ENCODE results near the gene SPIN4. TPM values are rescaled to one million over a fixed set of nuclear protein-coding genes. Genes with fewer than 3 reads are reported as not detected.
A peak's percentile ranks its signal among the peaks of the same experiment; 100 is the strongest.
"Not testable (repeated sequence)": the region's sequence is repeated elsewhere in the genome, so short reads cannot be mapped to it uniquely, and the experiment has no call there.

Gene SPIN4
- total RNA-seq, 1 experiment from 2014 or later = 20.1 TPM

GRCh38 chrX:63387411-63387810 lies 36.3 kb upstream of the SPIN4 start:
- H3K27ac ChIP-seq = no peak overlapping the region
- no TSS peak for BruUV-seq (replicated peaks)
- CTCF ChIA-PET = no interaction called here

GRCh38 chrX:63384263-63384662 lies 33.1 kb upstream of the SPIN4 start:
- H3K4me1 ChIP-seq (replicated peaks; ENCODE audit: insufficient read depth); H3K9me2 ChIP-seq (ENCODE audit: insufficient read depth); H3K4me2 ChIP-seq; H3K79me2 ChIP-seq (ENCODE audit: low read depth); BruUV-seq (replicated peaks); H2AFZ ChIP-seq; DNase-seq; H4K20me1 ChIP-seq (ENCODE audit: insufficient read depth); H3K9me3 ChIP-seq (ENCODE audit: insufficient read depth, low read depth); intact Hi-C loops (cut with micrococcal nuclease; ENCODE audit: unreplicated experiment); H3K4me3 ChIP-seq; CTCF ChIA-PET; POLR2A ChIA-PET (ENCODE audit: unreplicated experiment); H3F3A ChIP-seq (ENCODE audit: insufficient read depth, low read depth); H3K27me3 ChIP-seq (ENCODE audit: insufficient read depth, low read depth); H3K27ac ChIP-seq; H3K36me3 ChIP-seq (ENCODE audit: low read depth): not testable (repeated sequence)

More at GRCh38 chrX:63387411-63387810, 36.3 kb upstream of the SPIN4 start:
- Histone ChIP-seq H2AFZ (no peak overlapping the region), H4K20me1 (ENCODE audit: insufficient read depth) (no peaks in the 10 kb centered on the region), H3K4me1 (replicated peaks; ENCODE audit: insufficient read depth) (no peaks in the 10 kb centered on the region), H3K9me3 (ENCODE audit: insufficient read depth, low read depth) (no peaks in the 10 kb centered on the region), H3K27me3 (ENCODE audit: insufficient read depth, low read depth) (no peaks in the 10 kb centered on the region), H3K79me2 (ENCODE audit: low read depth) (no peaks in the 10 kb centered on the region), H3F3A (ENCODE audit: insufficient read depth, low read depth) (no peaks in the 10 kb centered on the region), H3K9me2 (ENCODE audit: insufficient read depth) (no peaks in the 10 kb centered on the region), H3K4me2 (no peak overlapping the region), H3K4me3 (no peak overlapping the region), H3K36me3 (ENCODE audit: low read depth) (no peaks in the 10 kb centered on the region)
- POLR2A ChIA-PET (ENCODE audit: unreplicated experiment) = no interaction called here
- TF ChIP-seq CTCF (conservative IDR thresholded peaks at IDR 0.05) (no peak), EZH2 (IDR thresholded peaks at IDR 0.05; ENCODE audit: low read depth) (no peak)
- intact Hi-C loops (cut with micrococcal nuclease; ENCODE audit: unreplicated experiment) = no loop called here
- no peak for DNase-seq

GRCh38 chrX:63373012-63373411 lies 21.9 kb upstream of the SPIN4 start:
- H3K27ac ChIP-seq; H2AFZ ChIP-seq; intact Hi-C loops (cut with micrococcal nuclease; ENCODE audit: unreplicated experiment); H3K27me3 ChIP-seq (ENCODE audit: insufficient read depth, low read depth); H3K4me3 ChIP-seq; BruUV-seq (replicated peaks); H3K79me2 ChIP-seq (ENCODE audit: low read depth); H4K20me1 ChIP-seq (ENCODE audit: insufficient read depth); CTCF ChIA-PET; H3K36me3 ChIP-seq (ENCODE audit: low read depth); H3K9me3 ChIP-seq (ENCODE audit: insufficient read depth, low read depth); DNase-seq; H3K4me2 ChIP-seq; H3K9me2 ChIP-seq (ENCODE audit: insufficient read depth); H3K4me1 ChIP-seq (replicated peaks; ENCODE audit: insufficient read depth); POLR2A ChIA-PET (ENCODE audit: unreplicated experiment); H3F3A ChIP-seq (ENCODE audit: insufficient read depth, low read depth): not testable (repeated sequence)

DNA sequence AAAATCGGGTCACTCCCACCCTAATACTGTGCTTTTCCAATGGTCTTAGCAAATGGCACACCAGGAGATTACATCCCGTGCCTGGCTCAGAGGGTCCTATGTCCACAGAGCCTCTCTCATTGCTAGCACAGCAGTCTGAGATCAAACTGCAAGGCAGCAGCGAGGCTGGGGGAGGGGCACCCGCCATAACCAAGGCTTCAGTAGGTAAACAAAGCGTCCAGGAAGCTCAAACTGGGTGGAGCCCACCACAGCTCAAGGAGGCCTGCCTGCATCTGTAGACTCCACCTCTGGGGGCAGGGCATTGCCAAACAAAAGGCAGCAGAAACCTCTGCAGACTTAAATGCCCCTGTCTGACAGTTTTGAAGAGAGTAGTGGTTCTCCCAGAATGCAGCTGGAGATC lies 16.6 kb upstream of the SPIN4 start:
- H3K36me3 ChIP-seq (ENCODE audit: low read depth); H3K4me3 ChIP-seq; H3K9me3 ChIP-seq (ENCODE audit: insufficient read depth, low read depth); BruUV-seq (replicated peaks); H3K27me3 ChIP-seq (ENCODE audit: insufficient read depth, low read depth); H3K9me2 ChIP-seq (ENCODE audit: insufficient read depth); H2AFZ ChIP-seq; H3K4me1 ChIP-seq (replicated peaks; ENCODE audit: insufficient read depth); H3F3A ChIP-seq (ENCODE audit: insufficient read depth, low read depth); H3K4me2 ChIP-seq; H3K79me2 ChIP-seq (ENCODE audit: low read depth); H3K27ac ChIP-seq; H4K20me1 ChIP-seq (ENCODE audit: insufficient read depth); CTCF ChIA-PET: not testable (repeated sequence)
- DNase-seq = peak in 1 of 2 experiments; percentile 47
- POLR2A ChIA-PET (ENCODE audit: unreplicated experiment) = interaction anchor here (0.6 kb wide), 1 partner anchor 57 kb away, joined by 4 read pairs; no protein-coding TSS in a partner anchor
- intact Hi-C loops (cut with micrococcal nuclease; ENCODE audit: unreplicated experiment) = loop anchor here (5.0 kb wide), 1 partner anchor 65 kb away; no protein-coding TSS in a partner anchor

GRCh38 chrX:63363788-63364187 lies 12.7 kb upstream of the SPIN4 start:
- Histone ChIP-seq H2AFZ (no peak overlapping the region), H3K4me1 (replicated peaks; ENCODE audit: insufficient read depth) (no peaks in the 10 kb centered on the region), H4K20me1 (ENCODE audit: insufficient read depth) (no peaks in the 10 kb centered on the region), H3K4me3 (no peak overlapping the region), H3K27me3 (ENCODE audit: insufficient read depth, low read depth) (no peaks in the 10 kb centered on the region), H3K79me2 (ENCODE audit: low read depth) (no peaks in the 10 kb centered on the region), H3K4me2 (no peak overlapping the region), H3K36me3 (ENCODE audit: low read depth) (no peaks in the 10 kb centered on the region), H3K9me2 (ENCODE audit: insufficient read depth) (no peaks in the 10 kb centered on the region), H3K27ac (no peak overlapping the region), H3F3A (ENCODE audit: insufficient read depth, low read depth) (no peaks in the 10 kb centered on the region), H3K9me3 (ENCODE audit: insufficient read depth, low read depth) (no peaks in the 10 kb centered on the region)
- intact Hi-C loops (cut with micrococcal nuclease; ENCODE audit: unreplicated experiment) = no loop called here
- POLR2A ChIA-PET (ENCODE audit: unreplicated experiment) = no interaction called here
- no TSS peak for BruUV-seq (replicated peaks)
- TF ChIP-seq CTCF (conservative IDR thresholded peaks at IDR 0.05) (no peak), EZH2 (IDR thresholded peaks at IDR 0.05; ENCODE audit: low read depth) (no peak)
- CTCF ChIA-PET = no interaction called here
- no peak for DNase-seq

Measured in PC-9 (cell line).